Measurements from ENCODE around the gene UNC80.
A peak's percentile ranks its signal among the peaks of the same experiment; 100 is the strongest.

The UNC80 gene

DNA sequence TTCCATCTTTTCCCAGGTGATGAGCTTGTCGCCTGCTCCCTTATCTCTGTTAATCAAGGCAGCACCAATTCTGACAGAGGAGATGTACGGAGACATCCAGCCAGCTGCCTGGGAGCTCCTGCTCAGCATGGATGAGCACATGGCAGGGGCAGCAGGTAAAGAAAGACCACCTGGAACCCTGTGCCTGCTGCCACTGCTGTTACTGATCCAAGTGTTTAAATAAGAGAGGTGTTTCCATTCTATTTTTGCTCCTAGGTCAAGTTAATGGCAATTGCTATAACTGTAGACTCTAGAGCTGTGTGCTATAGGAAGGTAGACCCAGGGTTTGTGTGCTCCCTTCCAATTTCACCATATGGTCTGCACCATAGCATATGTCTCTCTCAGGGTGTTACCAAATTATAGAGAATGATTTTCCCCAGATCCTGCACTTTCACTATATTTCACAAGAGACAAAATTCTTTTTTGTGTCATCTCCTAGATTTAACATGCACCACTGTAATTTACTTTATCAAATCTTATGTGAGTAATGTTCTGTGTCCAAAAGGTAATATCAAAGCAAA, 142.2 kb downstream of the UNC80 start:
- DNase-seq, result no peak

DNA sequence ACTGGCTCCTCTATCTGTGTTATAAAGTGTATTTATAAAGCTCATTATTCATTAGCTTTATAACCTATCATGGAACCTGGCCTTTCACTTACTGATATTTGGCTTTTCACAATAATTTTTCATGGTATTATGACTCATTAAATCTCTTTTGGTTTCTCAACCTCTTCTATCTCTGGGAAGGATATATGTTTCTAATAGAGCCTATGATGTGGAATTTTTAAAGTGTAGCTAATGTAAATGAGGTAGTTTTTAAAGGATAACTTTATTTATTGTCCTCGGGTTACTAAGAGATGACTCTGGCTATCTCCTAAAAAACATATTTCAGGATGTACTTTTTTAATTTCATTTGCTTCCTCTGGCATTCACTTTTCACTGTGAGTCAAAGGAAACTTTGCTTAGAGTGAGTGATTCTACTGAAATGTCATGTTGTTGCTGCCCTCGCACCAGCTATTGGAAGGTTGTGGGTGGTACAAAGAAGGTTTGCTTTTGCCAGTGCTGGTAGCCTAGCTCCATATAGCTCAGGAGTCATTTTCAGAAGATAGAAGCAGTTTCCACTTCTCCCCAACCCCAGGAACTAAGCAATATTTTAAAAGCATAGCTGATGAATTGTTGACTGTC, 145.6 kb downstream of the UNC80 start:
- DNase-seq, result no peak

DNA sequence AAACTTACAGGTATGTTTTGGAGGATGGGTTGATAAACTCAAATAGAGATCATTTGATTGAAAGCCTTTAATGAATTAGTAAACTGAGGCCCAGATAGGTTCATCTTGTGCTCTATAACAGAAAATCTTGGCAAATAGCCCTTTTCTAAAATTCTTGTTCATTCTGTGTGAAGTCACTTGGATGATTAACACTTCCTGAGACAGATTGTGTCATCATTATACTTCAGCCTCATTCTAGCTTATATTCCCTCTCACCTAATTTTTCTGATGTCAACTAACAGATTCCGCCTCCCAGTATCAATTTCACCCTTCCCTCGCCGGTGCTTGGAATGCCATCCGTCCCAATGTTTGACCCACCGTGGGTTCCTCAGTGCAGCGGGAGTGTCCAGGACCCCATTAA, 146.6 kb downstream of the UNC80 start:
- no peak for DNase-seq

DNA sequence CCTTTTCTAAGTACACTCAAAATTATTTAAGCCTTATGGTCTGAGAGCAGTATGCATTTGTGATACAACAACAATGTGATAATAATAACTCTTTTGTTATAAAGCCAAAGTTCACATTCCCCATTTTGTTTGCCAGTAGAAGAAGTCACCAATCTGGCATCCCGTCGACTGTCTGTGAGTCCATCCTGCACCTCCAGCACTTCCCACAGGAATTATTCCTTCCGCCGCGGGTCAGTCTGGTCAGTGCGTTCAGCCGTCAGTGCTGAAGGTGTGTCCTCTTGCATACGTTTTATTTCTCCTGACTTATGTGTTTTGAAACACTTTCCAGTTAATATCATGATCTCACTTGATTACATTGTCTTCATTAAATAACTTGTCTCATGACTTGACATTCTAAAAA, 150.5 kb downstream of the UNC80 start:
- DNase-seq, result no peak

DNA sequence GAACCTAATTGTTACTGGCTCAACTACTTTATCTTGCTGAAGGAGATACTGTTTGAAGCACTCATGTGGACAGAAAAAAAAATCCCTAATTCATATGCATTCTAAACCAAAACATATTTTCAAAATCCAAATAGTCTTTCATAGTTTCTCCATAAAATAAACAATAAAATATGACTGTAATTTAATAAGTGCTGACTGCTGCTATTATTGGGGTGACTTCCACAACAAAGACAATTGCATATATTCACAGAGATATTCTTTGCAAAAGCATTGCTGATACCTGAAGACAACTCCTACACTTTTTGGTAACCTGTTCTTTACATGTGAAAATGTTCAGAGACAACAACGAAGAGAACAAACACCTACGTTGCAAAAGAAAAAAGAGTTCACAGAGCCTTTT, 157.7 kb downstream of the UNC80 start:
- no peak for DNase-seq

DNA sequence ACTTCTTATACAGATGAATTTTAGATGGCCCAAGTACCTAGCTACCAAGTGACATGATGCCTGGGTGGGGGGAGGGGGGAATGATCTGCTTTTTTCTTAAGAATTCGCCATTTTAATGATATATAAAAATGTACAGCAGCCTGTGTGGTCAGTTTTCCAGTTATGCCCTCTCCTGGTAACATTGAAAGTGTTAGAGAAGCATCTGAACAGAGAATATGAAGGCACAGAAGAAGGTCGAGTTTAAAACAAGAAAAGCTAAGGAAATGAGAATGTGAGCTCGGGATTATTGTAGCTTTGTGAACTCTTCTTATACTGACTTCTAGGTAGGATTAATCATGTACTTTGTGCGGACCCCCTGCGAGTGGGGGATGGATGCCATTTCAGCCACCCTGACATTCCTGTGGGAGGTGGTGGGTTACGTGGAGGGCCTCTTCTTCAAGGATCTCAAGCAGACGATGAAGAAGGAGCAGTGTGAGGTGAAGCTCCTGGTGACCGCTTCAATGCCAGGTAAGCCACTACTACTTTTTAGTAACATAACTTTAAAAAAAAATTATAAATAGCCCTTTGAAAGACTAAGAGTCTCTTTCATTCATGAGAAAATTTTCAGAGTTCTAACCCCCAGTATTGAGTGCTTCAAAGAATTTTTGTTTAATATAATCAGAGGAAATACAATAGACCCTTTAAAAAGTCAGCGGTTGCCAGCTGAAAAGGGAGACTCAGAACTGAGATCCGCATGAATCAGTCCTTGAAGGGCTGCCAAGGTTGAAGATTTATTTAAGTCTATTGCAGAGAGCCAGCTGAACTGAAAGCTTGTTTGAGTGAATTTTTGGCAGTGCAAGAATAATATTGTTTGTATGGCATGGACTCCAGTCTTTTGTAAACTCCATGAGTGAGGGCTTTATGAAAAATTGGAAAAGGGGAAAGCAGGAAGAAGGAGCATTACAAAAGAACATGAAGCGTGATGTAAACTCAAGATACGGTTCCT, 162.2 kb downstream of the UNC80 start:
- DNase-seq, result no peak

DNA sequence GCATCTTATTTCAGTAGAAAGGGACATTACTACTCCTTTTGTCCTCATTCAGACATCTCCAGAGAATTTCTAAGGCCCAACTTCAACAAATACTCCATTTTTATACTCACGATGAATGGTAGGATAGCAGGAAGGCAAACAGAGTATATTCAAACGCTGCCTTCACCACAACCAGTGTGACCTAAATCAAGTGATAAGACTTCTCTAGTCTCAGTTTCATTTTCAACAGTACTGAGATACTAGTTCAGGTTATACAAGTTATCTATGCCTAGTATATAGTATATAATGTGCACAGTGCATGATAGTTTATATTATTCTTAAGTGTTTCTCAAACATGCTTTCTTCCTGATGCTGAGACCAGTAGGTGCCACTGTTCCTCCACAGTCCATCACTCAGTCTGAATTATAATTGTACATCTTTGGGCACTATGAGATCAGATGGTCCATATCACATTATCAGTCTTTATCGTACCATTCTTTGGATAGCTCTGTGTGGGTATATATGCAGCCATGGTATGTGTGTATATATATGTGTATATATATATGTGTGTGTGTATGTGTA, 164.6 kb downstream of the UNC80 start:
- no peak for DNase-seq

DNA sequence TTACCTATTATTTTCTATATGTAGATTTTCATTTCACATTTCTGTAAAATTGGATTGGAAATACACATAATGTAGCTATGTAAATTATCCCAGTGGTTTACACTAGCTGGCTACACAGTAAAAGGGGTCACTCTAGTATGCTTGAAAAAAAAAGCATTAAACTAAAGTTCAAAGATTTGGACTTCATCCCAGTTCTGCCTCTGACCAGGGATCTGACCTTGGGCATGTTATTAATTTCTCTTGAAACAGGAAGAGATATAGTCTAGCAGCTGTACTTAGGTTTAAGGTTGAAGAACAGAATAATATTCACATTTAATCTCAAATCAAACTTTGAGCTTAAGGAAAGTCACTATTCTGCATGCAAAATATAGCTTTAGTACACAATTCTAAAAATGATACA, 166.3 kb downstream of the UNC80 start:
- DNase-seq, result no peak

DNA sequence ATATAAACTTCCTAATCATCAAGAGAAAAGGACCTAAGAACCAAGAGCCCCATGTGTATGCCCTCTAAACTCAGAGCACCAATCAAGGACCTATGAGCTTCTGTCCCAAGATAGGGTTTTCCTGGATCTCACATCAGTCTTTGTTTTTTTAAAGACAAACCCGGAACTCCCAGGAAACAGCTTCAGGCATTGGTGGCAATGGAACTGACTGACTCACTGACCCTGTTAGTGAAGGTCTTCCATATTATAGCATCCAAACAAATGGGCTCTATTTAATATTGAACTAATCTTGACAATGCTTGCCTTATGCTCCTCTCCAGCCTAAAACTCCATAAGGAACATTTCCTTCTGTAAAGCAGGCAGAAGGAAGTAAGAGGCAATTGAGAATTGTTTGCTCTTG, 167.3 kb downstream of the UNC80 start:
- no peak for DNase-seq

DNA sequence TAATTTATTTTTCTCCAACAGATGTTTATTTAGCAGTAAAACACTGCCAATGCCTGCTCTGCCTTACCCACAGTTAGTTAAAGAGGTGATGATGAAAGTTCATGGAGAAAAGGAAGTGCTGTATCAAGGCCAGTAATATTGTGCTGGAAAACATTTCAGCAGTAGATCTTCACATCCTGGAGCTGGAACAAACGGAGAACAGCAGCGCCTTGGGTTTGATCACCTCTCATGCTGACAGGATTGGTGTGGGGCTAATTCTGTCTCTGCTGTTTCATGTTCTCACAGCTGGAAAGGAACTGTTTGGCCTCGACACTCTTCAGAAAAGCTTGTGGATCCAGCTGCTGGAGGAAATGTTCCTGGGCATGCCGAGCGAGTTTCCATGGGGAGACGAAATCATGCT, 169.3 kb downstream of the UNC80 start:
- no peak for DNase-seq

DNA sequence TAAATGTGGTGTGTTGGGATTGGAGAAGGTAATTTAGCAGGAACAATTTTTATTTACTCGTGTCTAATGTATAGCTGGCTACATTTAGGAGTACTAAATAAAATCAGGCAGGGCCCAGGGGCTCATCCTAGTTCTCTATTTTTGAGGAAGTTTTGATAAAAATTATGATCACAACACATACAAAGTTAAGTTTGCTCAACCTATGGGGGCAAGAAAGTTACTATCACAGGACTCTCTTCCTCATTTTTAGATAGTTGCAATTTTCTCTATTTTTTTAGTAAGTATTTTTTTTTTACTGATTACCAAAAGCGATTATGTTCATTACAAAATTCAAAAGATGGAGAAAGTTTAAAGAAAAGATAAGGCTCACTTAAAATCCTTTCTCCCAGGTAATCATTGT, 170.8 kb downstream of the UNC80 start:
- no peak for DNase-seq

DNA sequence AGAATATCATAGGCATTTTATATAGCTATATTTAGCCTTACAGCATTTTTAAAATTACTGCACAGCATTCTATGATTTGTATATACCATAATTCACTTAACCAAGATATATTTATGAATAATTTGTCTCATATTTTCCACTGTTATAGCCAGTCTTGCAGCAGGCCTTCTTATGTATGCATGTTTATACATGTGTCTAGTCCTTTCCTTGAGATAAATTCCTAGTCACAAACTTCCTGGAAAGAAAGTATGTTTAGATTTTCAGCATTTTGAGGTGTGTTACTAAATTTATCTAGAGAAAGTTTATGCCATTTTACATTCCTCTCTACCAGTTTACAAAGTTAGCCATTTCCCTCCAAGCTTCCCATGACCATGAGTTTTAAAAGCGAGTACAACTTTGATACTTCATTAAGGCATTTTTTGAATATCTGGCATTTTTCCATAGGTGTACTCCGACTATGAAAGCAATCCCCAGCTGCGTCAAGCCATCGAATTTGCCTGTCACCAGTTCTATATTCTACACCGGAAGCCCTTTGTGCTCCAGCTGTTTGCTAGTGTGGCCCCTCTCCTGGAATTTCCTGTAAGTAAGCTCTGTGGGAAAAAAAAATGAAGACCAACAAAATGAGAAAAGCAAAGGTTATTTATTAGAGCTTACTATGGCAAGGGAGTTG, 171.4 kb downstream of the UNC80 start:
- DNase-seq, result no peak

DNA sequence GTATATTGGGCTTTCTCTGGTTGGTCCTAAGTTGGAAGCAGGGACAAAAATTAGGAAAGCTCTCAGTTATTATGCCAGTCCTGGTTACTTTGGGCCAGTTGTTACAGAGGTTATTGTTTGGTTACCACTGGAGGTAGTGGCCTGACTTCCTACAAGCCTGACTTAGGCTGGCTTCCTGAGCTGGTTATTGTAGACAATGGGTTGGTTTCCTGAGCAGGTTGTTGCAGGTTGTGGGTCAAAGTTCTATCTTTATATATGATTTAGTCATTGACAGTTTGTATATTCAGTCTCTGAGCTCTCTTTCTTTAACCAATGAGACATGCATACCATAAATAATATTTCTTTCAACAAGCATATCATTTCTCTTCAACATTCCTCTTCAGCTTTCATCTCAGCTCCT, 172.1 kb downstream of the UNC80 start:
- no peak for DNase-seq

DNA sequence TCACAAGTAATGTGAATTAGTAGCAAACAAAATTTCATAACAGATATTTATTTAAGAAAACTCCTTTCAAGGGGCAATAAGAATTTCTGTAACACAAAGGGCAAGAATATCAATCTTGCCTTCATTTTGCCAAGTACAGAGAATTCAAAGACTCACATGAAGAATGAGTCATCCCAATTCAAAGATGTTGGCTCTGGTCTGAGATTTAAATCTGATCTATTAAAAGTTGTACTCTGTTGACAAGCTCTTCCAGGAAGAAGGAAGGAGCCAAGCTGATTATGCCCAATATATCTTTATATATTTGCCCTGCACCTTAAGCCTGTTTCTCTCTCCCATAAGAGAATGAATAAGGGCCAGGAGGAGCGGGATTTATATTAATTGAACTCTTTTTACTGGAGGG, 174.9 kb downstream of the UNC80 start:
- no peak for DNase-seq

DNA sequence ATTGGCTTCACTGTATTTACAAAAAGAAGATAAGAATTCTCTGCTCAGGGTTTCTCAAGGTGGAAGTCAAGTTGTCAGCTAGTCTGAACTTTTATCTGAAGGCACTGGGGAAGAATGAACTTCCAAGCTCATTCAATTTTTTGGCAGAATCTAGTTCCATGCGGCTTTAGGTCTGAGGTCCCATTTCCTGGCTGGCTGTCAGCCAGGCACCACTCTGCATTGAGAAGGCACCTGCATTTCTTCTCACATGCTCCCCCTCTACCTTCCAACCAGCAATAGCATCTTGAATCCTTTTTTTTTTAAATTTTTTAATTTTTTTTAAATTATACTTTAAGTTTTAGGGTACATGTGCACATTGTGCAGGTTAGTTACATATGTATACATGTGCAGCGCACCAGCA, 184.6 kb downstream of the UNC80 start:
- DNase-seq, result no peak

DNA sequence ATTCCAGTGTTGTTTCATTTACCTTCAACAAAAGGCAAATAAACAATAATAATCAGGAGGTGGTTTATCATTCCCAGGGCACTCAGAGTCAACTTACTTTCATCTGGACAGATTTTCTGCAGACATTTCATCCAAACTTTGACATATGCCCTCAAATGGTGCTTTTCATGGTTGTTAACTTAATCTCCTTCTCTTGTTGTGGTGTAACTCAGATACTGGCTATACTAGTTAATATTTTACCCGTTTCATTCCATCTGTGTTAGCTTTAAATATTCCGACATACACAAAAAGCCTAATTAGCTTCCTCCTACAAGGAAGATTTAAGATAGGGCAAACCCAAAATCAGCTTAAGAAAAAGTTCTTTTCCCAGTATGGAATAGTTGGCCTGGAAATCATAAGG, 186.4 kb downstream of the UNC80 start:
- no peak for DNase-seq

DNA sequence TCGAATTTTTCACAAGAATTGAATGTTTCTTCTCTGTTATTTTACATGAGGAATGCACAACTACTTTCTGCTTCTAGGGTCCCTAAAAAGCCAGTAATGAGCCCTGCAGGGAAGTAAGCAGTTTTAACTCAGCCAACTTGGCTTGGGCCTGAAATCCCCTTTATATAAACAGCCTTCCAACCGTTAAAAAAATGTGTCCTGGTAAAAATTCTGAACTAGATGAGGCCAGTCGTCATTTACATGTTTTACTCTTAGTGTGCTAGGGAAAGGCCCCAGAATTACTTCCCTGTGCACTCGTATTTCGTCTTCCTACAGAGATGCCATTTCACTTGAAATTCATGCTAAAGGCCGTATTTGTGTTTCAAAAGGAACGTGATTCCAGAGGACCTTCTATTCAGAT, 188.4 kb downstream of the UNC80 start:
- no peak for DNase-seq

DNA sequence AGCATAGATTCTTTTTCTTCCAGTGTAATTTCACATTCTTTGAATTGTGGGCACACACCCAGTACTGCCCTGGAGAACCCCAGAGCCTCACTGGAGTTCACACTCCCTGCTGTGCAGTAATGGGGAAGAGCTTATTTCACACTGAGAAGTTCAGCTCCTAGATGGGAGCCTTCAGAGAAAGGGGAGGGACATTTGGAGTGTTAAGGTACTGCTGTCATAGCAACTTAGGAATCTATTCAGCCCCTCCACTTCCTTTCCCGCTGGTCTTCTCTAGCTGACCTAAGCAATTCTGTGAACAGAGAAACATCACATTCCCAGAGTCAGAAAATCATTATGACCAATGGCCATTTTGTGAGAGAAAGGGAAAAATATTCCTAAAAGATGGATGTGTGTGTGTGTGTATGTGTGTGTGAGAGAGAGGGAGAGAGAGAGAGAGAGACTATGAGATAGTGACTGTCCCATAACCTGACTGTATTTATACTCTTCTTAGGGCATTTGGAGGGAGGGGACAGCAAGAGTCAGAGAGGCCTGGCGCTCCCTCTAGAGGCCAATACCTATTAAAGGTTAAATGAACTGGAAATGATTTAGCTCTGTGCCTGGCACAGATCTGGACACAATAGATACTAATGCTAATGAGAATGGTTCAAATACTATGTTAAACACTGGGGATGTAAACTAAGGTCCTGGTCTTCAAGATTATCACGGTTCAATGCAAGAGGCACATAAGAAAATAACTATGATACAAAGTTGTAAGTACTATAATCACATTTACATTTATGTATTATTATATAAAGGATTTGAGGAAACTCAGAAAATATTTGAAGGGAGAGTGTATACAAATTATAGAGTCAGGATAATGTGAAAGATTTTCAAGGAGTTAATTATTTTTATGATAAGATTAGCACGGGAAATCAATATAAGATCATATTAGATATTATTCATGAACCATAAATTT, 189.3 kb downstream of the UNC80 start:
- peak; percentile 38 for DNase-seq

DNA sequence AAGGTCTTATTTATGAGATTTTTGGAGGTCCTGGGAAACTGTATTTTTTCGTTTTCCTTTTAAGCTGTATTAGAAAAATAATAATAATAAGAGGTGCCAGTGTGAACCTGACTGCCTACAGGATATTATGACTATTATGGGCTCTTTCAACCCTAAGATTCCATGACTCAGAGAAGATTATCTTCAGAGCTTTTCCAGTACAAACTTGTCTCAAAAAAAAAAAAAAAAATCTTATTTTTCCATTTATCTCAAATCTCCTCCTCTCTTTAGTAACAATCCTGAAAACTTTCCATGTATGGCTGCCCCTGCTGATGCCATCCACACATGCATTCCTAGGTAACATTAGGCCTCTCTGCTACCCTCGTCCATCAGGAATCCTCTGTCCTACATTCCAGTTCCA, 194.1 kb downstream of the UNC80 start:
- no peak for DNase-seq

DNA sequence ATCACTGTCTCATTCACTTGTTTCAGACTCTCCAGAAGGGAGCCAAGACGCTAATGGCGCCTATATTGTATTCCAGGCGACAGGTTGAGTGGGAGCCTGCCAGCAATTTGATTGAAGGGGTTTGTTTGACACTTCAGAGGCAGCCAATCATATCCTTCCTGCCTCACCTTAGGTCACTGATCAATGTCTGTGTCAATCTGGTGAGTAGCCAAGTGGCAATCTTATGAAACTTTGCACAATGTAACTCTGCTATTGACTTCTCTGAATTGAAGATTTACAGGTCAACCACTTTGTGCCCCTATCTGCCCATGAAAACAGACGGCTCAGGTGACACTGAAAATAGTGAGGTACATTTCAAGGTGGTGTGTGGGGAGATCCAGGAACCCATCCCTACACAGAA, 198.1 kb downstream of the UNC80 start:
- DNase-seq, result no peak

DNA sequence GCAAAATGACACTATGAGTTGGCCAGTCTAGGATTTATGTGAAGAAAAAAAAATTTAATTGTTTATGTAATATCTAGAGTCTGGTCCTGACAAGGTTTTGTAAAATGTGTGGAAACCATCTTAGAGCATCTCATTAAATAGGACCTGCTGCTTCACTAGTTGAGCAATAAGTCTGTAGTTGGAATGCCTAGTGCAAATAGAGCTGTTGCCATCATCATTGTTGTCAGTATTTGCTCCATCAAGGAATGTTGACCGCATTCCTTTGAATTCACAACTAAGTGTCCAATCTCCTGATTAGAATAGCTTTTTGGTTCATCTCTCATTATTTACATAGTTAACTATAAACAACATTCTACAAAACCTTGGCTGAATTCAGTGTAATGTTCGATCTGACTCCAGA, 198.6 kb downstream of the UNC80 start:
- DNase-seq, result no peak

DNA sequence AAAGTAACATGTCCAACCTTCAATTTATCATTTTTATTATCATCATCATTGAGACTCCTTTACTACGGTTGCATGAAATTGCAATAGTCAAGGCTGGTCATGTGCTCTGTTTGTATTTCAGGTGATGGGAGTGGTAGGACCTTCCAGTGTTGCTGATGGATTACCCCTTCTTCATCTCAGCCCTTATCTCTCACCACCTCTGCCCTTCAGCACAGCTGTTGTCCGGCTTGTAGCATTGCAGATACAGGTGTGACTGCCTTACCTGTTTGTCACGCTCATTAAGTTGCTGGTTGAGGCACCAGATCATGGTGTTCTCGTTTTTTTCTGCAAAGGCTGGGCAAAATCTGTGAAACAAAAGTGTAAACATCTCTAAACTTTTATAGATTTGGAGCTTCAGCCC, 199.1 kb downstream of the UNC80 start:
- no peak for DNase-seq
